Rectal smooth muscle tissue (tissue), 1 donor: ENCODE measurements around the gene KBTBD2.
"Not testable (repeated sequence)": the region's sequence is repeated elsewhere in the genome, so short reads cannot be mapped to it uniquely, and the experiment has no call there.

ENCODE experiments used
- H3K27ac ChIP-seq: one replicate; pipeline ENCODE4 v1.7.0; 2013; ENCODE audit warnings: low read depth, low read length, inconsistent platforms
- H3K27me3 ChIP-seq: one replicate; pipeline ENCODE4 v1.7.0; 2013; ENCODE audit warnings: low read length; ENCODE audit not compliant: control insufficient read depth, insufficient read depth
- H3K36me3 ChIP-seq: one replicate; pipeline ENCODE4 v1.7.0; 2013; ENCODE audit warnings: low read length; ENCODE audit not compliant: control insufficient read depth, insufficient read depth
- H3K4me1 ChIP-seq: one replicate; pipeline ENCODE4 v1.7.0; 2013; ENCODE audit warnings: low read length; ENCODE audit not compliant: control insufficient read depth, insufficient read depth
- H3K4me3 ChIP-seq: one replicate; pipeline ENCODE4 v1.7.0; 2013; ENCODE audit warnings: low read length
- H3K9ac ChIP-seq: one replicate; pipeline ENCODE4 v1.7.0; 2013; ENCODE audit warnings: low read length

The KBTBD2 gene

GRCh38 chr7:32890793-32891042 is 842 bp downstream of the KBTBD2 start:
- Histone ChIP-seq H3K4me3 (peak overlapping the region; percentile 70), H3K27me3 (no peaks in the 10 kb centered on the region), H3K4me1 (peaks cover 18% of the 10 kb centered on the region), H3K36me3 (no peaks in the 10 kb centered on the region), H3K27ac (peak overlapping the region; percentile 90), H3K9ac (peak overlapping the region; percentile 50)

GRCh38 chr7:32890010-32890792 is 1.4 kb downstream of the KBTBD2 start:
- H3K4me1 ChIP-seq, result peaks cover 18% of the 10 kb centered on the region
- H3K9ac ChIP-seq, result peak overlapping the region; percentile 50
- peak overlapping the region; percentile 90 for H3K27ac ChIP-seq
- H3K36me3 ChIP-seq, result no peaks in the 10 kb centered on the region
- H3K4me3 ChIP-seq, result peak overlapping the region; percentile 70
- H3K27me3 ChIP-seq, result no peaks in the 10 kb centered on the region

GRCh38 chr7:32888505-32888904 is 3.1 kb downstream of the KBTBD2 start:
- H3K4me3 ChIP-seq, result no peak overlapping the region
- no peaks in the 10 kb centered on the region for H3K36me3 ChIP-seq
- H3K4me1 ChIP-seq, result peaks cover 16% of the 10 kb centered on the region
- no peak overlapping the region for H3K27ac ChIP-seq
- H3K9ac ChIP-seq, result no peak overlapping the region
- H3K27me3 ChIP-seq, result no peaks in the 10 kb centered on the region

GRCh38 chr7:32887395-32887794 is 4.2 kb downstream of the KBTBD2 start:
- no peak overlapping the region for H3K4me3 ChIP-seq

GRCh38 chr7:32881074-32881982 is 10.2 kb downstream of the KBTBD2 start:
- no peak overlapping the region for H3K27ac ChIP-seq
- peaks cover 3% of the 10 kb centered on the region for H3K4me1 ChIP-seq
- H3K9ac ChIP-seq, result no peak overlapping the region
- peaks cover 2% of the 10 kb centered on the region for H3K36me3 ChIP-seq
- no peak overlapping the region for H3K4me3 ChIP-seq
- no peaks in the 10 kb centered on the region for H3K27me3 ChIP-seq

More at GRCh38 chr7:32887395-32887794, 4.2 kb downstream of the KBTBD2 start:
- H3K27ac ChIP-seq, result no peak overlapping the region
- no peaks in the 10 kb centered on the region for H3K27me3 ChIP-seq
- H3K36me3 ChIP-seq, result no peaks in the 10 kb centered on the region
- H3K4me1 ChIP-seq, result peaks cover 6% of the 10 kb centered on the region
- no peak overlapping the region for H3K9ac ChIP-seq

GRCh38 chr7:32879460-32879859 is 12.1 kb downstream of the KBTBD2 start:
- Histone ChIP-seq H3K27ac (no peak overlapping the region), H3K36me3 (peaks cover 4% of the 10 kb centered on the region), H3K9ac (no peak overlapping the region), H3K4me1 (peaks cover 3% of the 10 kb centered on the region), H3K4me3 (no peak overlapping the region), H3K27me3 (no peaks in the 10 kb centered on the region)

GRCh38 chr7:32878023-32878422 is 13.5 kb downstream of the KBTBD2 start:
- not testable (repeated sequence) for H3K4me3 ChIP-seq, H3K4me1 ChIP-seq, H3K27ac ChIP-seq

GRCh38 chr7:32872421-32872820 is 19.1 kb downstream of the KBTBD2 start:
- no peak overlapping the region for H3K27ac ChIP-seq
- H3K4me1 ChIP-seq, result no peaks in the 10 kb centered on the region
- no peak overlapping the region for H3K4me3 ChIP-seq
- H3K9ac ChIP-seq, result no peak overlapping the region
- no peaks in the 10 kb centered on the region for H3K27me3 ChIP-seq
- peaks cover 21% of the 10 kb centered on the region for H3K36me3 ChIP-seq

More at GRCh38 chr7:32878023-32878422, 13.5 kb downstream of the KBTBD2 start:
- H3K9ac ChIP-seq, H3K36me3 ChIP-seq, H3K27me3 ChIP-seq: not testable (repeated sequence)

GRCh38 chr7:32871624-32872371 is 19.8 kb downstream of the KBTBD2 start:
- Histone ChIP-seq H3K27ac (no peak overlapping the region), H3K9ac (no peak overlapping the region), H3K4me1 (no peaks in the 10 kb centered on the region), H3K27me3 (no peaks in the 10 kb centered on the region), H3K4me3 (no peak overlapping the region), H3K36me3 (peaks cover 21% of the 10 kb centered on the region)

- H3K4me1 ChIP-seq, result no peaks in the 10 kb centered on the region
- H3K9ac ChIP-seq, result no peak overlapping the region
- peaks cover 22% of the 10 kb centered on the region for H3K36me3 ChIP-seq
- H3K27me3 ChIP-seq, result no peaks in the 10 kb centered on the region
- no peak overlapping the region for H3K27ac ChIP-seq
- no peak overlapping the region for H3K4me3 ChIP-seq
Measured at GRCh38 chr7:32870298-32870697, 21.3 kb downstream of the KBTBD2 start.

GRCh38 chr7:32869716-32870115 is 21.8 kb downstream of the KBTBD2 start:
- Histone ChIP-seq H3K27ac (no peak overlapping the region), H3K4me1 (no peaks in the 10 kb centered on the region), H3K36me3 (peaks cover 22% of the 10 kb centered on the region)

GRCh38 chr7:32868116-32868515 is 23.4 kb downstream of the KBTBD2 start:
- no peaks in the 10 kb centered on the region for H3K4me1 ChIP-seq
- no peak overlapping the region for H3K27ac ChIP-seq
- no peak overlapping the region for H3K4me3 ChIP-seq
- H3K36me3 ChIP-seq, result peaks cover 19% of the 10 kb centered on the region
- no peak overlapping the region for H3K9ac ChIP-seq
- H3K27me3 ChIP-seq, result no peaks in the 10 kb centered on the region

More at GRCh38 chr7:32869716-32870115, 21.8 kb downstream of the KBTBD2 start:
- no peaks in the 10 kb centered on the region for H3K27me3 ChIP-seq
- no peak overlapping the region for H3K9ac ChIP-seq
- no peak overlapping the region for H3K4me3 ChIP-seq
